K562 (cell line): ENCODE results near the gene MAP3K4. TPM values are rescaled to one million over a fixed set of nuclear protein-coding genes. Genes with fewer than 3 reads are reported as not detected.

Experiments used
- CLOCK ChIP-seq: fragments of 250-450 bp; sonication (Bioruptor Pico); IDR thresholded peaks from 2 replicates; pipeline ENCODE4 v1.4.0; 2020; ENCODE audit warnings: mild to moderate bottlenecking, moderate library complexity, borderline replicate concordance
- CREB5 ChIP-seq: fragments of 250-450 bp; sonication (Bioruptor Pico); IDR thresholded peaks from 2 replicates; pipeline ENCODE4 v1.5.0; 2020; ENCODE audit warnings: mild to moderate bottlenecking
- DPF2 ChIP-seq: fragments of 450-650 bp; IDR thresholded peaks from 2 replicates; pipeline ENCODE4 v1.6.1; 2016
- E2F1 ChIP-seq: sonication (generic); formaldehyde crosslinking; IDR thresholded peaks from 2 replicates; pipeline ENCODE4 v1.8.1; 2023; ENCODE audit warnings: mild to moderate bottlenecking, missing genetic modification reagents, moderate library complexity
- E2F6 ChIP-seq, 2 experiments: IDR thresholded peaks; 2 replicates each; pipeline ENCODE4 v1.6.1; 2011; ENCODE audit warnings: borderline replicate concordance in 1 of 2, control low read depth in 1 of 2, low read depth in 1 of 2, low read length in 1 of 2, mild to moderate bottlenecking in 1 of 2, mixed read lengths in 1 of 2, moderate library complexity in 1 of 2; ENCODE audit not compliant: insufficient read depth in 1 of 2, insufficient read length in 1 of 2, poor library complexity in 1 of 2, severe bottlenecking in 1 of 2; ENCODE audit errors: extremely low read depth in 1 of 2
- GTF2B ChIP-seq: IDR thresholded peaks from 2 replicates; pipeline ENCODE4 v1.6.1; 2011; ENCODE audit not compliant: insufficient read length; ENCODE audit errors: extremely low read depth
- HNRNPLL ChIP-seq: fragments of 200-400 bp; formaldehyde crosslinking; IDR thresholded peaks from 2 replicates; pipeline ENCODE4 v1.6.1; 2017; ENCODE audit warnings: low read length, low read depth, mild to moderate bottlenecking; ENCODE audit not compliant: poor library complexity, severe bottlenecking
- NKRF ChIP-seq: fragments of 450-650 bp; IDR thresholded peaks from 2 replicates; pipeline ENCODE4 v1.6.1; 2016; ENCODE audit warnings: borderline replicate concordance
- NR1H2 ChIP-seq: sonication (generic); formaldehyde crosslinking; IDR thresholded peaks from 2 replicates; pipeline ENCODE4 v1.4.0; 2020; ENCODE audit warnings: mild to moderate bottlenecking, missing genetic modification reagents
- POLR3A ChIP-seq: IDR thresholded peaks from 2 replicates; pipeline ENCODE4 v1.6.1; 2011; ENCODE audit warnings: borderline replicate concordance, mild to moderate bottlenecking, moderate library complexity; ENCODE audit not compliant: insufficient read length, insufficient read depth; ENCODE audit errors: extremely low read depth
- RB1 ChIP-seq: fragments of 450-650 bp; IDR thresholded peaks from 2 replicates; pipeline ENCODE4 v1.6.1; 2017; ENCODE audit warnings: low read depth, mild to moderate bottlenecking
- RBM34 ChIP-seq: fragments of 200-400 bp; formaldehyde crosslinking; IDR thresholded peaks from 2 replicates; pipeline ENCODE4 v1.6.1; 2018; ENCODE audit warnings: low read length, borderline replicate concordance; ENCODE audit not compliant: insufficient read depth
- SIN3B ChIP-seq: fragments of 450-650 bp; IDR thresholded peaks from 2 replicates; pipeline ENCODE4 v1.6.1; 2017; ENCODE audit warnings: low read depth, mild to moderate bottlenecking, moderate library complexity
- SREBF1 ChIP-seq: fragments of 150-350 bp; IDR thresholded peaks from 2 replicates; pipeline ENCODE4 v1.6.1; 2014; ENCODE audit warnings: antibody characterized with exemption, low read depth, low read length, borderline replicate concordance
- TBL1XR1 ChIP-seq, 2 experiments: IDR thresholded peaks; 2 replicates each; pipeline ENCODE4 v1.6.1; 2012; ENCODE audit warnings: improper control_type of control experiment in 2 of 2, low read length in 2 of 2, mild to moderate bottlenecking in 1 of 2
- ZBTB12 ChIP-seq: fragments of 250-450 bp; sonication (Bioruptor Pico); IDR thresholded peaks from 2 replicates; pipeline ENCODE4 v1.4.0; 2020
- ZNF124 ChIP-seq: sonication (generic); formaldehyde crosslinking; IDR thresholded peaks from 2 replicates; pipeline ENCODE4 v1.8.1; 2022; ENCODE audit warnings: missing genetic modification reagents
- polyA plus RNA-seq, 8 experiments: library from polyadenylated mRNA; depleted of rRNA in 4 of 8; stranded (reverse) in 5 of 8; unstranded in 3 of 8; fragments of >200 nt; fragmentation: Nextera tagmentation in 2 of 8; fragmentation: Illumina TruSeq in 1 of 8; extraction: Ambion mirVana in 2 of 8; extraction: Trizol in 1 of 8; gene quantifications; 2 replicates each; pipeline versions ENCODE4 v1.2.1 to v1.2.3, GENCODE V29; 2011 to 2014; ENCODE audit warnings: inconsistent platforms in 1 of 8, missing spikeins in 1 of 8
- total RNA-seq, 7 experiments: library from RNA; depleted of rRNA in 6 of 7; stranded (reverse); fragments of >200 nt in 6 of 7; fragmentation: Illumina TruSeq in 2 of 7; extraction: Trizol in 2 of 7; gene quantifications; 2 replicates each; pipeline versions ENCODE4 v1.2.1 to v1.2.3, GENCODE V29; 2011 to 2021; ENCODE audit warnings: low replicate concordance in 1 of 7

The MAP3K4 gene
- total and polyA plus RNA-seq, 9 of the 15 experiments (the other 6 are each of a cell fraction or from before 2014, with no cell fraction given) = 21.0 to 77.2 (median 48.9) TPM

- TF ChIP-seq POLR3A (no peak), ZBTB12 (CRISPR knock-in tag) (no peak), RBM34 (no peak), RB1 (no peak), CLOCK (CRISPR knock-in tag) (no peak), NKRF (no peak), DPF2 (peak; percentile 58; the same call in 1 of the 2 replicates), SIN3B (no peak), E2F6 (IDR thresholded peaks at IDR 0.05; ENCODE audit: borderline replicate concordance in 1 of 2, extremely low read depth in 1 of 2, insufficient read depth in 1 of 2, insufficient read length in 1 of 2, low read depth in 1 of 2, low read length in 1 of 2, poor library complexity in 1 of 2, severe bottlenecking in 1 of 2) (peak in 1 of 2 experiments; percentile 15), ZNF124 (no peak), HNRNPLL (no peak), TBL1XR1 (IDR thresholded peaks at IDR 0.05; ENCODE audit: low read length in 2 of 2) (no peak), GTF2B (no peak), E2F1 (CRISPR knock-in tag) (no peak), CREB5 (no peak), NR1H2 (CRISPR knock-in tag) (no peak), SREBF1 (no peak)
These were observed 159.0 kb downstream of the MAP3K4 start (continued) for GRCh38 chr6:161150566-161150965.
